ENCODE results near the gene MBTD1.
A peak's percentile ranks its signal among the peaks of the same experiment; 100 is the strongest.
"Not testable (repeated sequence)": the region's sequence is repeated elsewhere in the genome, so short reads cannot be mapped to it uniquely, and the experiment has no call there.

The MBTD1 gene

GRCh38 chr17:51188271-51188833, 71.5 kb downstream of the MBTD1 start:
- no peak for DNase-seq (ENCODE audit: low read depth)

GRCh38 chr17:51185763-51186332, 74.0 kb downstream of the MBTD1 start:
- no peak for DNase-seq (ENCODE audit: low read depth)

- no peak for DNase-seq (ENCODE audit: low read depth)
Measured at GRCh38 chr17:51184124-51184523, 75.7 kb downstream of the MBTD1 start.

GRCh38 chr17:51180486-51180885, 79.4 kb downstream of the MBTD1 start:
- no peak for DNase-seq (ENCODE audit: low read depth)

- DNase-seq (ENCODE audit: low read depth), result not testable (repeated sequence)
Measured at GRCh38 chr17:51172030-51172429, 87.8 kb downstream of the MBTD1 start.

- DNase-seq (ENCODE audit: low read depth), result no peak
Measured at GRCh38 chr17:51170736-51171135, 89.1 kb downstream of the MBTD1 start.

- no peak for DNase-seq (ENCODE audit: low read depth)
Measured at GRCh38 chr17:51169340-51169739, 90.5 kb downstream of the MBTD1 start.

GRCh38 chr17:51166987-51167931, 92.6 kb downstream of the MBTD1 start:
- DNase-seq (ENCODE audit: low read depth), result peak; percentile 49

- peak; percentile 27 for DNase-seq (ENCODE audit: low read depth)
Measured at GRCh38 chr17:51166198-51166986, 93.5 kb downstream of the MBTD1 start, which contains the start of gene NME2. Gene NME2, plus strand, starts transcription at chr17:51166411. Its CDS starts 420 bp downstream, at chr17:51166831.

- DNase-seq (ENCODE audit: low read depth), result no peak
Measured at GRCh38 chr17:51165680-51166197, 94.1 kb downstream of the MBTD1 start.

GRCh38 chr17:51164911-51165679, 94.8 kb downstream of the MBTD1 start:
- no peak for DNase-seq (ENCODE audit: low read depth)

- DNase-seq (ENCODE audit: low read depth), result no peak
Measured at GRCh38 chr17:51161541-51161940, 98.3 kb downstream of the MBTD1 start.

- DNase-seq (ENCODE audit: low read depth), result no peak
Measured at GRCh38 chr17:51159604-51160003, 100.2 kb downstream of the MBTD1 start.

GRCh38 chr17:51155416-51155815, 104.4 kb downstream of the MBTD1 start:
- no peak for DNase-seq (ENCODE audit: low read depth)

- no peak for DNase-seq (ENCODE audit: low read depth)
Measured at GRCh38 chr17:51154176-51154575, 105.7 kb downstream of the MBTD1 start.

- DNase-seq (ENCODE audit: low read depth), result peak; percentile 96
Measured at GRCh38 chr17:51153210-51154072, 106.4 kb downstream of the MBTD1 start, which contains the start of gene NME1. Gene NME1, plus strand, starts transcription at chr17:51153559. Its CDS starts 2,096 bp downstream, at chr17:51155655.

GRCh38 chr17:51152766-51153209, 107.1 kb downstream of the MBTD1 start:
- no peak for DNase-seq (ENCODE audit: low read depth)

GRCh38 chr17:51150932-51151331, 108.9 kb downstream of the MBTD1 start:
- DNase-seq (ENCODE audit: low read depth), result no peak

- no peak for DNase-seq (ENCODE audit: low read depth)
Measured at GRCh38 chr17:51149163-51149562, 110.7 kb downstream of the MBTD1 start.

- DNase-seq (ENCODE audit: low read depth), result no peak
Measured at GRCh38 chr17:51147650-51148049, 112.2 kb downstream of the MBTD1 start.
